Hematopoietic multipotent progenitor cell (in vitro differentiated cells): ENCODE measurements around the gene LARGE1. TPM values are rescaled to one million over a fixed set of nuclear protein-coding genes. Genes with fewer than 3 reads are reported as not detected.

Experiments
- DNase-seq, 3 donors: peaks; one replicate each; pipeline ENCODE4 v3.0.0-alpha.2; 2011 to 2015; ENCODE audit warnings: low read depth in 2 of 3, low spot score in 2 of 3
- total RNA-seq: library from RNA; depleted of rRNA; stranded (reverse); fragments of >200 nt; gene quantifications from one replicate; pipeline ENCODE4 v1.2.3, GENCODE V29; 2012

LARGE1 gene
- total RNA-seq, 1 donor: 1.6 TPM

DNA sequence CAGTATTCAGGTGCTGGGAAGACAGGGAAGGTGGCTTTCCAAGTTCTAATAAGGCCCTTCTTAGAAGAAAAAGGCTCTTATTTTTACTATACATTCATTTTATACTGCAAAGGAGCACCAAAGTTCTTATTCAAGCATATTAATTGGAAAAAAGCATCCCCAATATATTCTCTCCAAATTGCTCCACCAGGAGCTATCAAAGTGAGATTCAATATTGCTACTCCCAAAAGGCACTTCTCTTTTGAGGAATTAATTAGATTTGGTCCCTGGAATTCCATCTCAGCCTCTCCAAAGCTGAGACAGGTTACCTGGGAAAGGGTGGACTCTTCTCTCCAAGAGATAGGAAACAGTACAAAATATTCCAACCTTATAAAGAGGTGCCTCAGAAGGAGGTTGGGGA lies 134.1 kb downstream of the LARGE1 start:
- no peak for DNase-seq

DNA sequence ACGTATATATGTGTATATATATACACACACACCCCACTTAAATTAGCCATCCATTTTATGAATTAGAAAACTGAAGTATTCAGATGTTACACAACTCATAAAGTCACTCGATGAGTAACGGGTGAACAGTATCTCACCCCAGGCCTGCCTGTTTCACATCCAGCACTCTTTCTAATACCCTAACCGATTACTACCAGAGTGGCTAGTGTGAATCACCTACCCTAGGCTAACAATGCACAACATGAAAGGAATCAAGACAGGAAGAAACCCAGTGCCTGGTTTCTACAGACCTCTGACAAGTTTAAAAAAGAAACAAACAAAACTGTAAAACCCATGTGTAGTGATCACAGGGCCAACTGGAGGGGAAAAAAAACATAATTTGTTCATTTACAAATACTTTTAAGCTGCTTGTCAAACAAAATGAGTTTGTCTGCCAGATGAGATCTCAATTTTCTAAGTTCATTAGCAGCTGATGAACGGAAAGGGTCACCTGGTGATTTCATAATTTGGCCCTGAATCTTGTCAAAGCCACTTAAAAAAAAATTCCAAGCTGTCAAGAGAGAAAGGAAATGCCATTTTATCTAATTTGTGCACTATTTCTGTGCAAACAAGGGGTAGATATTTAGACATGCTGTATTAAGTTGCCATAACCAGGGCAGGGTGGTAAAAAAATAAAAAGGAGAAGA lies 134.8 kb downstream of the LARGE1 start:
- no peak for DNase-seq

DNA sequence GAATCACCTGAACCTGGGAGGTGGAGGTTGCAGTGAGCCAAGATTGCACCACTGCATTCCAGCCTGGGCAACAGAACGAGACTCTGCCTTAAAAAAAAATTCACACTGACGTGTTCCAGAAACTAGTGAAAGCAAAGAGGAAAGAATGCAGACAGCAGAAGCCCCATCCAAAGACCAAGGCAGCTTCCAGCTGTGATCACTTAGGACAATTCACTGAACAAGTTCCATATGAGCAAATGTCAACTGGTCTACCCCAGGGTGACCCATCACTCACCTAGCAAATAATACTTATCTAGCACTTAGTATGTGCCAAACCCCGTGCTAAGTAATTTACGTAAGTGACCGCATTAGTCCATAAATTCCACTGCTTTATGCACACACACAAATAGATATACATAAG lies 138.9 kb downstream of the LARGE1 start:
- DNase-seq: no peak

DNA sequence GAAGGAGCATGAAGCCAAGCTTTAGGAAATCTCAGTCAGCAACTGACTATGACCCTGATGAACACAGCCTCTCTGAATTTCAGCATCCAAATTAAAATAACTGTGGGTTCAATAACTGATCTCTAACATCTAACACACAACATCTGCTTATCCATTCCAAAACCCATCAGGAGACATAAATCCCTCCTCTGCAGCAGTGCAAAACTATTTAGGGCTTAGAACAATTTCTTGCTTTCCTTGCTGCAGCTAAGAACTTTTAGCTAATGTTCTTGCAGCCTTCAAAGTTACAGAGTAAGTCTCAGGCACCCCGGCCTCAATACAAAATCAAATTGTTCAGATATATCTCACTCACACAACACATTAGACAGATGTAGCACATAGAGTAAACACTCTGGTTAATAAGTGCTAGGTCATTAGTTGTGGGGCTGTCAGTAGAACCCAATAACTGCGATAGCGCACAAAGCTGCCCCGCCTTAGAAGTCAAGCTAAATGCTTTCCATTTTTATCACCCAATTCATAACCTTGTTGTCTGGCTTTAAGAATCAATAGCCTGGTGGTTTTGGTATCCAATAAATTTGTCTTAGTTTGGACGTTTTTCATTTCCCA lies 139.6 kb downstream of the LARGE1 start:
- DNase-seq: no peak

DNA sequence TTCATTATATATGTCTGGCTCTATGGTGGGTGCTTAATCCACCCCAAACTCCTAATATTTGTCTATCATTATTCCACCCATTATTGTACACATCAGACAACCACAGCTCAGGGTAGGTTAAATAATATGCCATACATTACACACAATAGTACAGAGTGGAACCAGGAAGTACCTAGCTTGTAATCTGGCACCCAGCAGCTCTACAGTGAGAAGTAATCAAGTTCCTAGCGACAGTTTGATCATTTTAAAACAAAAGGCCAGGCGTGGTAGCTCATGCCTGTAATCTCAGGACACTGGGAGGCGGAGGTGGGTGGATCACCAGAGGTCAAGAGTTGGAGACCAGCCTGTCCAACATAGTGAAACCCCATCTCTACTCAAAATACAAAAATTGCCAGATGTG lies 141.0 kb downstream of the LARGE1 start:
- no peak for DNase-seq

DNA sequence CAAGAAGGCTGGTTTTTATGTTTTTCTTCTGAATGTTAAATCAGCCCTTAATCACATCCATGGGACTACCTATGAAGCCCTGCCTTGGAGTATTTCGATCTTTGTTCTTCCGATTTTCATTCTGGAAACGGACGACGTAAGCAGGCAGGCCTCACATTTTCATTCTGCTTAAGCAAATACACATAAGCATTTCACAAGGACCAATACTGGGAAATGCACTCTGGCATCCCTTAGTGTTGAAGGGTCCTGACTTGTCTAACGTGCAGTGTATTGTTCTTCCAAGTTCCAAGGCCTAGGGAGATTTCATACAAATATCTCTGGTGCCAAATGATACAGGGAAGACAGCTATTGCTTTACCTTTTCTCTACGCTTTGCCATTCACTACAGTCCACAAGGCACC lies 143.8 kb downstream of the LARGE1 start:
- no peak for DNase-seq

DNA sequence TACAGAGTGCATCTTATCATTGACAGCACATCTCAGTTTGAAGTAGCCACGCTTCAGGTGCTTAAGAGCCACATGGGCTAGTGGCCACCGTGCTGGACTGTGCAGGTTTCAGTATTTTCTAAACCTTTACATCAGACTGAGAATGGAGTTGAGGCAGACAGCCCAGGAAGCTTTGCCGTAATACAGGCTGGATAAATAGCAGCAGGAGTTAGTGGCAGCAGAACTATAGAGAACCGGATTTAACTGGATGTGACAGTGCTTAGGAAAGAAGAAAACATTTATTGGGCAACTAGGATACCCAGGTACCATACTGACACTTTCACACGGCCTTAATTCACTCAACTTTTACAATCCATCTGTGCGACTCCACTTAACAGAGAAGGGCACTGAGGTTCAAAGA lies 145.5 kb downstream of the LARGE1 start:
- no peak for DNase-seq

DNA sequence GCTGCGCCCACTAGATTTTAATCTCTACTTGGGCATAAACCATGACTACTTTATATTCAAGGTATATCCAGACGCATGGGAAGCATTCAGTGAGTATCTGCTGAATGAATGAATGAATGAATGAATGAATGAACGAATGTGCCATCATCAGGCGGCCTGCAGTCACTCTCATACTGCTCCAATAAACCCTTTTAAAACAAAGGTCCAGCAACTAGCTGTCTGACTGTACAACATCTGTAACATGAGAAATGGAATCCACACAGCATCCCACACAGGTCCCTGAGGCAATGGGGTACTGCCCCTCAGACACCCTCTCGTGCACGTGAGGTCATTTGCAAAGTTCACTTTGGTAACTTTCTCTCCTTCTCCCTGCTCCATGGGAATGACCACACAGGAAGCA lies 147.5 kb downstream of the LARGE1 start:
- no peak for DNase-seq

DNA sequence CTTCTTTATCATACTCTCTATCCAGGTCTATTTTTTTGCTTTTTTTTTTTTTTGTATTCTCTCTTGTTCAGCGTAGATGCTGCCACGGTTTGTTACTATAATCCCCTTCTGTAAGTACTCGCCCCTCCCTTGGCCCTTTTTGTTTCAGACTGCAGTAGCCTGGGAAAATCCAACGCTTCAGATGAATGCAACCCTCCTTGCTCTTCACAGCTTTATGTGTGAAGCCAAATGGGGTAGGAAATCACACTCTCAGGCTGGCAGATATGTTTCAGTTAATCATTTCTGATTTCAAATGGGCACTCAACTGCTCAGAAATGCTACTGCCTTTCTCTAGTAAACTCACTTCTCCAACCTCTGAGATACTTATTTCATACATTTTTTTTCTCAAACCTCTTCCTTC lies 149.1 kb downstream of the LARGE1 start:
- DNase-seq: no peak

DNA sequence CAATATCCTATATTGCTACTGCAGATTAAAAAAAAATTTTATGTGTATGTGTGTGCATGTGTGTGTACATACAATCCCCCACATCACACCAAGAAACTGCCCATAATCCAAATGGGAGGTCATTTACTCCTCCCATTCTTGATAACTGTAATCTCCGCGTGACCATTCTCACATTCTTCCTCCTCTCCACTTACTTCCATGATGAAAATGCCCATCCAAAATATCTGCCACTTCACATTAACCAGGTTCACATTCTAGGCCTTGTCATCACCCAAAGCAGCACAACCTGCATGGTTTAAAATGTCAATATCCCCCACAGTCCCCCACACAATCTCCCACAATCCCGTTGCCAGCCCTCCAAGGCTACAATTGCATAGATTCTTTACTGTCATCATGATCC lies 149.6 kb downstream of the LARGE1 start:
- DNase-seq: no peak

DNA sequence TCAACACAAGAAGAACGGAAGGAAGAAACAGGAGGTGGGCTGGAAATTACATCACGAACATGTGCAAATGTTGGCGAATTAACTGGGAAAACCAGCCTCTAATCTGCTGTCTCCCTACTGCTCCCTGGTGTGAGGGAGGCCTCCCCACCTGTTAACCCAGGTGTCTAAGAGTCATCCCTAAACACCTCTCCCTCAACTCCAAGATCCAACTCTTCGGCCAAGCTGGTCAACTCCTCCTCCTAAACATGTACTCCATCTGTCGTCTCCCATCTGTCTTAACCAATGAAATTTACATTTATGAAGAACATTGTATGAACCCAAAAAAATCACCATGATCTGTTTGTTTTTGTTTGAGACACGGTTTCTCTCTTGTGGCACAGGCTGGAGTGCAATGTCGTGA lies 154.2 kb downstream of the LARGE1 start:
- no peak for DNase-seq

DNA sequence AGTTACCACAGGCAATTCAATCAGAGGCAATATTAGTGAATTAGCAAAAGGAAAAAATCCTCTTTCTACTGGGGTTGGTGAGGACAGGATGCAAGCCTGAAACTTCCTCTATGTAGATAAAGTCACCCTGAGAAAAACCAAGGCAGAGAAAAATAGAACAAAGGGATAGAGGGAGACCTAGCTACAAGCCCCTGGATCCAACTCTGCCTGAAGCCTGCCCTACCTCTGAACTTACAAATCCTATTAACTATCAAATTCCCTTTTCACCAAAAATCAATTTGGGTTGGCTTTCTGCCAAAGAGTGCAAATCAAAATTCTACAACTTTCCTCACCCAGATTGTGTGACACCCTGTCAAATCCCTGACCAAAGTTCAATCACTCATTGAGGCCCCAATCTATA lies 161.3 kb downstream of the LARGE1 start:
- DNase-seq: no peak

DNA sequence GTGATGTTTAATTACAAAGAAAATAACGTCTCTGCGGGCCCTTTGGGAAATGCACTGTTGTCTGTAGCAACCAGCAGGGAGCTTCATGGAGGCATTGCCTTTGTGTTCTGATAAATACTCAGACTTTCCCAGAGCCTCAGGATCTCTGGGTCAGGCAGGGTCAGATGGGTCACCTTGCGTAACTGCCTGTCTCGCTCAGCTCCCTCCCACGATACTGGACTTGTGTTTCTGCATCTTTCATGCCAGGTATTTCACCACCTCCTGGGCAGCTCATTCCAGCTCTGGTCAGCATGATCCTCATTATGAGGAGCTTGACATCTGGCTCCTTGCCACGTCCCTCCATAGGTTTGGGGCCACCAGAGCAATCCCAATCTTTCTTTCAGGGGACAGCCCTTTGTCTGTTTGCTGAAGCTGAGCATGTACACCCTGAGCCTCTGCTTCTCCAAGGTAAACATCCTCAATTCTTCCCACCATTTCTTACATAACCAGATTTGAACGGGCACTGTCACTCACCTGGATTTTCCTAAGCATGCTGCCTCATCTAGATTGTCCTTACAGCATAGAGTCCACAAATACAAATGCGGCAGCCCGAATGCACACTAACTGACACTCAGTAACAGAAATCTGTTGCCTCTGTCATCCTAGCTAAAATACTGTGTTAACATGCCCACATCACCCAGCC lies 162.3 kb downstream of the LARGE1 start:
- no peak for DNase-seq

DNA sequence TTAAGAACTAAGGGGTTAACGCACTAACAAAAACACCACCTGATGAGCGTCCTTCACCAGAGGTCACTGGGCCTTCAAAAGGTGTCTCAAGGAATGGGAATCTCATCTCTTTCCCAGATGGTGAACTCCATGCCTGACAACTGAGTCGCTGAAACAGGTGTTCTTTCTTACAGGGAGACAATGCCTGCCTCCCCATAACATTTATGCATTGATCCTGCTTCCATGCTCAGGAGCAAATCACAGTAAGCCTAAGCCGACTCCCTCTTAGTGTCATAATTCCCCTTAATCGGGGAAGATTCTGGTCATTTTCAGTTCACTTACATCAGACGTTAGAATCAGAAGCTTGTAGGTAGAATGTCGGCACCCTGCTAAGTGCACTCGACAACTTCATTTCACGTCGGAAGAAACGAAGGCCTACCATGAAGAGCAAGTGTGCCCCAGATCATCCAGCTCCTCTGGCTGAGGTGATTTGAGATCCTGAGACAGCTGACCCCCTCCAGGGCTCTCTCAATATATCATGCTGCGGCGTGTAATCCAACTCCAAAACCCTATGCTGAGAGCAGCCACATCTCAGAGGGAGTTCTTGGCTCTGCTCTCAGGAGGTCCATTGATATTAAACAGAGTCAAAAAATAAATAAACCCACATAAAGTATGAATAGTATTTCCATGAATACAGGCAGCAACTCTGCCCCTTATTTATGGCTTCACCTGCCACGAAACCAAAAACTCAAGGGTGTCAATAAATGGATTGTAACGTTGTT lies 163.1 kb downstream of the LARGE1 start:
- no peak for DNase-seq

DNA sequence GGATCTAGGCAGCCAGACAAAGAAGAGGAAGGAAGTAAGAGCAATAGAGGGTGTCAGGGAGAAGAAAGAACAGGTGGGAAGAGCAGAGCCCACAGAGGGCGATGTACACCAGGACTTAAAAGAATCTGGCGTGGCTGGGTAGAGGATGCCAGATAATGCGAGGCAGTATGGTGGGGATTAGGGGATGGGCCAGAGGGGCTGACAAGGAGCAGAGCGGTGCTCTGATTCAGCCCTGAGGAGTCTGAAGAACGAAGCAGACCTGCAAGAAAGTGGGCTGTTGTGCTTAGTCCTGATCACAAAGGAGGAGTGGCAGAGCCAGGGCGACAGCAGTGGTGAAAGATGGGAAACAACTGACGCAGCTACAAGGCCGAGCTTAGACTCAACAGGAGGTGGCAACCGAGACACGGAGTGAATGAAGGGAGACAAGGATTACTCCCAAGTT lies 163.7 kb downstream of the LARGE1 start:
- DNase-seq: no peak

DNA sequence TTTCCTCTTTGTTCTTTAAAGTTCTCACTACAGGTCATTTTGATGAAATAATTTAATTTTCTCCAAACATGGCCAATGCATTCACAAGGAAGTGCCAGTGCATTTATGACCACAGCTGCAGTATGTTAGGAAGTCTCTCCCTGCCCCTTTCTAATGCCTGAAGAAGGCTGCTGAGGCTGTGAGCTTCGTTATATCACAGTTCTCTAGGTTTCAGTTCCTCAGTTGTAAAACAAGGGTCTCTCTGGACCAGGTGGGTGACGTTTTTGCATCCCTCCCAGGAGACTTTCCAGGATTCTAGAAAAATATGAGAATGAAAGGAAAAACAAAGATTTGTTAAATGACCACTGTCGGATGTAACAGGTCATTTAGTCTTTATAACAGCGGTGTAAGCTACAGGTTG lies 171.6 kb downstream of the LARGE1 start:
- DNase-seq: no peak

DNA sequence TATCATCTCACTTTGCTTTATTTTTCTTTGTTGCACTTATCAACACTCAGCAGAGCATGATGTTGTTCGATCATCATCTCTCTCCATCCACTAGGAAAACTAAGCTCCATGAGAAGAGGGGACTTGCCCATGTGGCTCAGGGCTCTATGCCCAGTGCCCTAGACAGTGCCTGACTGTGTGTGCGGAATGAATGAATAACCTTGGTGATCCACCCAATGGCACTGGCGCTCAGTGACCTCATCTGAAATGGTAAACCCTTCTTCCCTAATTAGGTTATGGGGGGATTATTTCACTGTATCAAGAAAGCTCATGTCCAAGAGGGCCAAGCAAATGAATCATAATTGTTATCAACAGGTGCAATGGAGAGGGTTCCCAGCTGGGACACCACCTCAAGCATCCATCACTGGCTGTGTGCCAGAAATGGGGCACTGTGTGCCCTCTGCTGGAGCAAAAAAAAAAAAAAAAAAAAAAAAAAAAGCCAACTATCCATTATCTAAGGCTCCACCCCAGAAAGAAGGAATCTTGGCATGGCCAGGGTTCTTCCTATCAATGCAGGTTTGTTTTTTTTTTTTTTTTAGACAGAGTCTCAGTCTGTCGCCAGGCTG lies 172.6 kb downstream of the LARGE1 start:
- no peak for DNase-seq

DNA sequence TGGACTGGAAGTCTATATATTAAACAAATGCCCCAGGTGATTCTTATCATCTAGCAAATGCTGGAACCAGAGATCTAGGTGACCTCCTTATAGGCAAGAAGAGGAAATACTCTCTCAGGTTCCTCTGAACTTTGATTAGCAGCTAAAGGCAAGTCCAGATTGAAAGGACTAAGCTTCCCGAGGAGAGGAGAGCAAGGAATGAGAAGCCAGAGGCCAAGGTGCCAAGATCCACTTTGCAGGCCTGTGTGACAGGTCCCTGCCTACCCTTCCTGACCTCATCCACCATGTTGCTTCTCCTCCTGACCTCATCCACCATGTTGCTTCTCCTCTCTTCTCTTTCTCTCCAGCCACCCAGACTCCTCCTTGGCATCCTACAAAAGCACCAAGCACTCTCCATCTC lies 173.2 kb downstream of the LARGE1 start:
- DNase-seq: no peak

DNA sequence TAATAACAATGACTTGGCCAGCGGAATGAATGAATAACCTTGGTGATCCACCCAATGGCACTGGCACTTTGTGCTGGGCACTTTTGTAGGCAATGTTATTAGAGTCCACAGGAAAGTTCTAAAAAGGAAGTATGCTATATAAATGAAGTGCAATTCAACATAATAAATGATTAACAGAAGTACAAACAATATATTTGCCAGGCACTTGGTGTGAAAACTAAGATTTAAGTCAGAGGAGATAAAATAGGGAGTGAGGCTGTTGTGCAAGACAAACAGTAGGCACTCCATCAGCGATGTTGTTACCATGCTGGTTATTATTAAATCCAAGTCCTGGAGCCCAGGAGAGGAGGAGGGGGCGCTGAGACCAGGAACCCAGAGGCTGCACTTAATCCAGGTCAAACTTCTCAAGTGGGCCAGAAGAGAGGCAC lies 173.8 kb downstream of the LARGE1 start:
- DNase-seq: no peak

DNA sequence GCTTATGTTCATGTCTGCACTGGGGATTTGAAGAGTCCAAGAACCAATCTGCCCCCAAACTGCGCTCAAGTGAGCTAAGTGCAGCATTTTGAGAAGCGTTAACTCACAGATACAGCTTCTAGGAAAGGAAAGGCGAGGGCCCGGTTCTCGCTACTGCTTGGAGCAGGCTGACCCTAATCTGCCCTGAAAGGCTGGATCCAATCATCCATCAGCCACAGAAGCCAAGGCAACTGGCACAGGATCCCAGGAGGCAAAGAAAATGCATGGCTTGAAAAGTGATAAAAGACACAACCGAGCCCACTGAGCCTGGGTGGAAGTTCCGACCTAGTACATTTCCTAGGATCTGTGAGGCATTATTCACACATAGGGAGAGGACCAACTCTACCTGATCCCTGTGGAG lies 174.8 kb downstream of the LARGE1 start:
- DNase-seq: no peak

DNA sequence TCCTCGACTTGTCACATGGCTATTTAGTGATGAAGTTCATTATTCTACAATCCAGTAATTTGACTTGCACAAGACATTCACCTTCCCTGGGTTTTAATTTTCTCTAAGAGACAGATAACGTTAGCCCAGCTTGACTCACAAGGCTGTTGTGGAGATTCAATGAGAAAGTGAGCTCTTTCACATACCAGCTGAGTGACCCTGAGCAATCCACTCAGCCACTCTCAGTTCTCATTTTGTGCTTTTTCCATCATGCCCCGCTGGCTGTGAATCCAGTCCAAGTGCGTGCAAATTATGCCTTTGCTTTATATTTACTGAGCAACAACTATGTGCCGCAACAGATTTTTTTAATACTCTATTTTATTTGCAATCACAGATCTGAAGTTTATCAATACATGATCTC lies 176.5 kb downstream of the LARGE1 start:
- no peak for DNase-seq
